Ascending aorta (tissue), 2 donors: ENCODE results near the gene IRF1. TPM values are rescaled to one million over a fixed set of nuclear protein-coding genes. Genes with fewer than 3 reads are reported as not detected.

ENCODE experiments used
- DNase-seq, 2 donors: peaks; one replicate each; pipeline ENCODE4 v3.0.0-alpha.2; 2019; ENCODE audit warnings: low spot score in 2 of 2
- H3K27ac ChIP-seq, 2 donors: fragments of 200-600 bp; sonication (generic); one replicate each; pipeline ENCODE4 v1.5.1; 2016 to 2017; ENCODE audit warnings: mild to moderate bottlenecking in 1 of 2
- H3K27me3 ChIP-seq: fragments of 200-600 bp; sonication (generic); one replicate; pipeline ENCODE4 v1.5.1; 2017
- H3K36me3 ChIP-seq, 2 donors: fragments of 200-600 bp; sonication (generic); one replicate each; pipeline ENCODE4 v1.5.1; 2016
- H3K4me1 ChIP-seq, 2 donors: fragments of 200-600 bp; sonication (generic); one replicate each; pipeline ENCODE4 v1.5.1; 2016 to 2017; ENCODE audit warnings: mild to moderate bottlenecking in 1 of 2
- H3K4me3 ChIP-seq, 2 donors: fragments of 200-600 bp; sonication (generic); one replicate each; pipeline ENCODE4 v1.5.1; 2016 to 2017; ENCODE audit warnings: mild to moderate bottlenecking in 1 of 2
- H3K9me3 ChIP-seq, 2 donors: fragments of 200-600 bp; sonication (generic); one replicate each; pipeline ENCODE4 v1.5.1; 2016
- intact Hi-C: fragments of 100-400 bp; cut with DNase I; formaldehyde crosslinking; loops from one replicate; pipeline ENCODE4 v1.15.1; 2023
- total RNA-seq: library from RNA; depleted of rRNA; stranded (reverse); fragments of >200 nt; gene quantifications from one replicate; pipeline ENCODE4 v1.1.0, GENCODE V29; 2016
- TF ChIP-seq, protein P1 (sequence below), 3 experiments: fragments of 200-600 bp in 2 of 3; fragments of 450-650 bp in 1 of 3; sonication (generic) in 2 of 3; IDR thresholded peaks; one replicate each; pipeline ENCODE4 v1.5.1; 2016 to 2019; ENCODE audit warnings: antibody characterized with exemption in 3 of 3, mild to moderate bottlenecking in 1 of 3, moderate library complexity in 1 of 3

IRF1 gene
- total RNA-seq, 1 donor from 2014 or later: 57.7 TPM

DNA sequence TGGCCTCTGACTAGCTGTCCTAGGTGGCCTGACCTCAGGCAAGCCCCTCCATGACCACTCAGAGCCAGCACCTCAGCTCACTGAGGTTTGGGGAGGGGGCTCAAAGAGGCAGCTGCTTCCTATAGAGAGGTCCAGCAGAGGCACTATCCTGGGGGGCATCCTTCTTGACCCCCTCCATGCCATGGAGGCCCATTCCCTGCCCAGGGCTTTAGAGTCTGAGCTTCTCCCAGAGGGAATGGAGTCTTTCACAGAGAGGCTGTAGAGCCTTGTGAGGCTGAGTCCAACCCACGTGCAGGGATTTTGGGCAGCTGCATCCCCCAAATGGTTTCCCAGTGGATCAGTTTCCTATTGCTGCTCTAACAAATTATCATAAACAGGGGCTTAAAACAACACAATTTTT, 16.9 kb downstream of the IRF1 start:
- intact Hi-C loops: no loop called here

DNA sequence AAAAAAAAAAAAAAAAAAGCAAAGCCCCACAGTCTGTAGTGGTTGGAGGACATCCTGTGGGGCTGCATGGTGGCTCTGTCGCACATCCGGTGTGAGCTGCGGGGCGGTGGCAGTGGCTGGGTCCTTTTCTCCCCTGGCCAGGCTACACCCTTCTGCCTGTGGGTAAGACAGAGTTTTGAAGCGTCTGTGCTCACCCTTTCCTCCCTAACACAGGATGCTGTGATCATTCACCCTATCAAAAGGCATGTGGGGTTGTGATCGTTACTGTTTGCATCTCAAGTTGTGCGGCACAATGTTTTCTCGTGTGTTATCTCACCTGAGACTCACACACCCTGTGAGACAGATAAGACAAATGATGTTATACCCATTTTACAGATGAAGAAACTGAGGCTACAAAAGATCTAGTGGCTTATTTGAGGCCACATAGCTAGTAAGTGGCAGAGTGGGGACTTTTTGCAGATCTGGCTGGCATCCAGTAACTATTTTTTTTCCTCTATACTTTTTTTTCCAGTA, 17.5 kb downstream of the IRF1 start:
- Histone ChIP-seq H3K4me1 (peaks cover 4 to 19% of the 10 kb centered on the region in 2 donors), H3K36me3 (no peaks in the 10 kb centered on the region), H3K4me3 (no peak overlapping the region), H3K27ac (peak overlapping the region in 1 of 2 donors; percentile 21), H3K27me3 (no peaks in the 10 kb centered on the region), H3K9me3 (no peaks in the 10 kb centered on the region)
- TF ChIP-seq, protein P1, sequence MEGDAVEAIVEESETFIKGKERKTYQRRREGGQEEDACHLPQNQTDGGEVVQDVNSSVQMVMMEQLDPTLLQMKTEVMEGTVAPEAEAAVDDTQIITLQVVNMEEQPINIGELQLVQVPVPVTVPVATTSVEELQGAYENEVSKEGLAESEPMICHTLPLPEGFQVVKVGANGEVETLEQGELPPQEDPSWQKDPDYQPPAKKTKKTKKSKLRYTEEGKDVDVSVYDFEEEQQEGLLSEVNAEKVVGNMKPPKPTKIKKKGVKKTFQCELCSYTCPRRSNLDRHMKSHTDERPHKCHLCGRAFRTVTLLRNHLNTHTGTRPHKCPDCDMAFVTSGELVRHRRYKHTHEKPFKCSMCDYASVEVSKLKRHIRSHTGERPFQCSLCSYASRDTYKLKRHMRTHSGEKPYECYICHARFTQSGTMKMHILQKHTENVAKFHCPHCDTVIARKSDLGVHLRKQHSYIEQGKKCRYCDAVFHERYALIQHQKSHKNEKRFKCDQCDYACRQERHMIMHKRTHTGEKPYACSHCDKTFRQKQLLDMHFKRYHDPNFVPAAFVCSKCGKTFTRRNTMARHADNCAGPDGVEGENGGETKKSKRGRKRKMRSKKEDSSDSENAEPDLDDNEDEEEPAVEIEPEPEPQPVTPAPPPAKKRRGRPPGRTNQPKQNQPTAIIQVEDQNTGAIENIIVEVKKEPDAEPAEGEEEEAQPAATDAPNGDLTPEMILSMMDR (IDR thresholded peaks at IDR 0.05): no peak
- no peak for DNase-seq
- intact Hi-C loops: no loop called here

More for the DNA sequence above, 16.9 kb downstream of the IRF1 start:
- Histone ChIP-seq H3K4me1 (peaks cover 10 to 19% of the 10 kb centered on the region in 2 donors), H3K27me3 (no peaks in the 10 kb centered on the region), H3K27ac (peak overlapping the region; percentile 21 to 67), H3K4me3 (no peak overlapping the region), H3K36me3 (no peaks in the 10 kb centered on the region), H3K9me3 (no peaks in the 10 kb centered on the region)
- DNase-seq: peak in 1 of 2 donors; percentile 1
- TF ChIP-seq, protein P1 (IDR thresholded peaks at IDR 0.05): no peak

DNA sequence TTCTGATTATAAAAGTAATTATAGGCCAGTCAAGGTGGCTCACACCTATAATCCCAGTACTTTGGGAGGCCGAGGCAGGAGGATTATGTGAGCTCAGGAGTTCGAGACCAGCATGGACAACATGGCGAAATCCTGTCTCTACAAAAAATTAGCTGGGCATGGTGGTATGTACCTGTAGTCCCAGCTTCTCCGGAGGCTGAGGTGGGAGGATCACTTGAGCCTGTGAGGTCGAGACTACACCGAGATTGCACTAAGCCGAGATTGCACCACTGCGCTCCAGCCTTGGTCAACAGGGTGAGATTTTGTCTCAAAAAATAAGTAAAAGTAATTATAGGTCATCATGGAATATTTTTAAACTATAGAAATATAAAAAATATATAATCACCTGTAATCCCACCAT, 18.1 kb downstream of the IRF1 start:
- TF ChIP-seq, protein P1 (IDR thresholded peaks at IDR 0.05): no peak
- H3K36me3 ChIP-seq: no peaks in the 10 kb centered on the region
- intact Hi-C loops: no loop called here
- no peak overlapping the region for H3K27ac ChIP-seq
- no peaks in the 10 kb centered on the region for H3K9me3 ChIP-seq
- no peak overlapping the region for H3K4me3 ChIP-seq
- H3K27me3 ChIP-seq: no peaks in the 10 kb centered on the region
- no peak for DNase-seq
- peaks cover 0 to 15% of the 10 kb centered on the region in 2 donors for H3K4me1 ChIP-seq

DNA sequence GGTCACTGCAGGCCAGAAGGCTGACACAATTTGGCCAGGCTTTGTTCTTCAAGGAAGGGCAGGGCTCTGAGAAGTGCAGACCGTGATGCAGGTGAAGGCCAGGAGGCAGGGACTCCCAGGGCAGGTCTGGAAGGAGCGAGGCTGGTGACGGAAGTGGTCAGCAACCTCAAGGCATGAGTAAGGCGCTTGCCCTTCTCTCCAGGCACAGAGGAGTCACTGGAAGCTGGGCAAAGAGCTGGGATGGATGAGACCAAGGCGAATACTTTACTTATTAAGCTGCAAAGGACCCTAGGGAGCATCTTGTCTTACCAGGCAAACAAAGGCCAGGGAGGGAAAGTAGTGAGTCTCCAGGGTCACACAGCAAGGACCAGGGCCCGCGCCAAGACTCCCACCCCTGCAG, 18.6 kb downstream of the IRF1 start:
- intact Hi-C loops: no loop called here
- TF ChIP-seq, protein P1 (IDR thresholded peaks at IDR 0.05): no peak
- Histone ChIP-seq H3K4me1 (peaks cover 0 to 12% of the 10 kb centered on the region in 2 donors), H3K9me3 (no peaks in the 10 kb centered on the region), H3K36me3 (peaks cover 0 to 4% of the 10 kb centered on the region in 2 donors), H3K27me3 (no peaks in the 10 kb centered on the region), H3K4me3 (no peak overlapping the region), H3K27ac (no peak overlapping the region)
- DNase-seq: no peak

DNA sequence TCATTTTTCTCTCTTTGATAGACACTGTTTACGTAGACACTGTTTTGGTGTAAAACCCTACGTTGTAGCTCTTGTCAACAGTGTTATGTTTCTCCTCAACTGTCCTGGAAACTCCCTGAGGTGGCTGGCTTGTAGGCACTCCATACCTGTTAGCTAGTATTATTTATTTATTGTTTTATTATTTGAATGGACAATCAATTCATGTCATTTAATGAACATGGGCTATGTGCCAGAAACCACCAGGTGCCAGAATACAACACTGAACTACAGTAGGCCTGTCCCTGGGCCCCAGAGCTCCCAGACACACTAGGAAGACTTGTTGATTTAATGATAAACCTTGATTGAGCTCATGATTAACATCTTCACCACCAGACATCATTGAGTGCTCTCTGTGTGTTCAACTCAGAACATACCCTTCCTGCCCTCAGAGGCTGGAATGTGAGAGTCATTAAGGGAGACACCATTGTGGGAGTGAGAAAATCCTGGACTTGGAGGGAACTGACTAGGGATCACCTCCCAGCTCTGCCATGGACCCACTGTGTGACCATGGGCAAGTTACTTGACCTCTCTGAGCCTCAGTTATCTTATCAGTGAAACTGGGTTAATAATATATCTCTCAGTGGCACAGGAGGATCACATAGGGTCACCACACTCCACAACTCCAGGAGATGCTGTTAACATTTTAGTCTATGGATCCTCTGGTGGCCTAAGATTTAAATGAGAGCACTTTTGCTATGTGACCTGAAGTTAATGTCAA, 19.2 kb downstream of the IRF1 start:
- H3K27me3 ChIP-seq: no peaks in the 10 kb centered on the region
- H3K27ac ChIP-seq: no peak overlapping the region
- DNase-seq: no peak
- intact Hi-C loops: no loop called here
- TF ChIP-seq, protein P1 (IDR thresholded peaks at IDR 0.05): no peak
- no peaks in the 10 kb centered on the region for H3K9me3 ChIP-seq
- H3K4me1 ChIP-seq: peaks cover 0 to 15% of the 10 kb centered on the region in 2 donors
- H3K4me3 ChIP-seq: no peak overlapping the region
- peaks cover 0 to 5% of the 10 kb centered on the region in 2 donors for H3K36me3 ChIP-seq
